Measurements from ENCODE around the gene TBCD.

The TBCD gene

GRCh38 chr17:82849076-82849945 lies 97.4 kb downstream of the TBCD start:
- DNase-seq (ENCODE audit: low read depth in 1 of 2, low spot score in 1 of 2) = no peak

GRCh38 chr17:82851381-82851780 lies 99.5 kb downstream of the TBCD start:
- no peak for DNase-seq (ENCODE audit: low read depth in 1 of 2, low spot score in 1 of 2)

- no peak for DNase-seq (ENCODE audit: low read depth in 1 of 2, low spot score in 1 of 2)
These were observed 102.4 kb downstream of the TBCD start for GRCh38 chr17:82854226-82854625.

GRCh38 chr17:82856361-82856760 lies 104.5 kb downstream of the TBCD start:
- no peak for DNase-seq (ENCODE audit: low read depth in 1 of 2, low spot score in 1 of 2)

GRCh38 chr17:82858376-82859126 lies 106.7 kb downstream of the TBCD start:
- no peak for DNase-seq (ENCODE audit: low read depth in 1 of 2, low spot score in 1 of 2)

- DNase-seq (ENCODE audit: low read depth in 1 of 2, low spot score in 1 of 2) = peak in 1 of 2 donors; percentile 30
These were observed 107.9 kb downstream of the TBCD start for GRCh38 chr17:82859431-82860403.

GRCh38 chr17:82860606-82861392 lies 108.9 kb downstream of the TBCD start:
- no peak for DNase-seq (ENCODE audit: low read depth in 1 of 2, low spot score in 1 of 2)

- DNase-seq (ENCODE audit: low read depth in 1 of 2, low spot score in 1 of 2) = no peak
These were observed 109.5 kb downstream of the TBCD start for GRCh38 chr17:82861393-82861775.

GRCh38 chr17:82862191-82862590 lies 110.3 kb downstream of the TBCD start:
- no peak for DNase-seq (ENCODE audit: low read depth in 1 of 2, low spot score in 1 of 2)

GRCh38 chr17:82862737-82863382 lies 111.0 kb downstream of the TBCD start:
- DNase-seq (ENCODE audit: low read depth in 1 of 2, low spot score in 1 of 2) = no peak

- no peak for DNase-seq (ENCODE audit: low read depth in 1 of 2, low spot score in 1 of 2)
These were observed 111.6 kb downstream of the TBCD start for GRCh38 chr17:82863383-82863940.

- peak; percentile 58 to 82 for DNase-seq (ENCODE audit: low read depth in 1 of 2, low spot score in 1 of 2)
These were observed 112.3 kb downstream of the TBCD start for GRCh38 chr17:82863941-82864712.

- no peak for DNase-seq (ENCODE audit: low read depth in 1 of 2, low spot score in 1 of 2)
These were observed 112.9 kb downstream of the TBCD start for GRCh38 chr17:82864713-82865248.

- DNase-seq (ENCODE audit: low read depth in 1 of 2, low spot score in 1 of 2) = no peak
These were observed 113.4 kb downstream of the TBCD start for GRCh38 chr17:82865274-82865673.

GRCh38 chr17:82865774-82866395 lies 114.0 kb downstream of the TBCD start:
- no peak for DNase-seq (ENCODE audit: low read depth in 1 of 2, low spot score in 1 of 2)

GRCh38 chr17:82866590-82867191 lies 114.8 kb downstream of the TBCD start:
- no peak for DNase-seq (ENCODE audit: low read depth in 1 of 2, low spot score in 1 of 2)

- no peak for DNase-seq (ENCODE audit: low read depth in 1 of 2, low spot score in 1 of 2)
These were observed 116.0 kb downstream of the TBCD start for GRCh38 chr17:82867763-82868325.
